A549 (cell line): Measurements from ENCODE around the gene TXNRD2.

Source experiments
- CTCF ChIP-seq: fragments of >200 bp; sonication (Bioruptor Twin); formaldehyde crosslinking; IDR thresholded peaks from 3 replicates; pipeline ENCODE4 v1.5.1; 2016
- HDAC2 ChIP-seq: fragments of 200-600 bp; sonication (generic); IDR thresholded peaks from 2 replicates; pipeline ENCODE4 v1.6.1; 2016
- RNF2 ChIP-seq: fragments of 200-600 bp; sonication (generic); IDR thresholded peaks from 2 replicates; pipeline ENCODE4 v1.6.1; 2016; ENCODE audit warnings: low read depth, mild to moderate bottlenecking, antibody characterized with exemption, moderate library complexity, borderline replicate concordance
- TF ChIP-seq, protein P1 (sequence below): IDR thresholded peaks from 2 replicates; pipeline ENCODE4 v1.6.1; 2012
- TF ChIP-seq, protein P2 (sequence below): IDR thresholded peaks from 2 replicates; pipeline ENCODE4 v1.6.1; 2012

DNA sequence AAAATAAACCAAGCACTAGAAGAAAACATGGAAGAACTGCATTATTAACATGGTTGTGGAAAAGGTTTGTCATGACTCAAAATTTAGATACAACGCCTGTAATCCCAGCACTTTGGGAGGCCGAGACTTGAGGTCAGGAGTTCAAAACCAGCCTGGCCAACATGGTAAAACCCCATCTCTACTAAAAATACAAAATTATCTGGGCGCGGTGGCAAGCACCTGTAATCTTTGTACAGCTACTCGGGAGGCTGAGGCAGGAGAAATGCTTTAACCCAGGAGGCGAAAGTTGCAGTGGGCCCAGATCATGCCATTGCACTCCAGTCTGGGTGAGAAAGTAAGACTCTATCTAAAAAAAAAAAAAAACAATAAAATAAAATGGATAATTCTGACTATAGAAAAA, 110.6 kb downstream of the TXNRD2 start:
- TF ChIP-seq CTCF (no peak), RNF2 (no peak), HDAC2 (no peak)
- TF ChIP-seq, protein P1, sequence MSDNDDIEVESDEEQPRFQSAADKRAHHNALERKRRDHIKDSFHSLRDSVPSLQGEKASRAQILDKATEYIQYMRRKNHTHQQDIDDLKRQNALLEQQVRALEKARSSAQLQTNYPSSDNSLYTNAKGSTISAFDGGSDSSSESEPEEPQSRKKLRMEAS, result no peak
- TF ChIP-seq, protein P2, sequence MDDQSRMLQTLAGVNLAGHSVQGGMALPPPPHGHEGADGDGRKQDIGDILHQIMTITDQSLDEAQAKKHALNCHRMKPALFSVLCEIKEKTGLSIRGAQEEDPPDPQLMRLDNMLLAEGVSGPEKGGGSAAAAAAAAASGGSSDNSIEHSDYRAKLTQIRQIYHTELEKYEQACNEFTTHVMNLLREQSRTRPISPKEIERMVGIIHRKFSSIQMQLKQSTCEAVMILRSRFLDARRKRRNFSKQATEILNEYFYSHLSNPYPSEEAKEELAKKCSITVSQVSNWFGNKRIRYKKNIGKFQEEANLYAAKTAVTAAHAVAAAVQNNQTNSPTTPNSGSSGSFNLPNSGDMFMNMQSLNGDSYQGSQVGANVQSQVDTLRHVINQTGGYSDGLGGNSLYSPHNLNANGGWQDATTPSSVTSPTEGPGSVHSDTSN, result no peak
